HG02852 (cell line): ENCODE results near the gene C5.

Experiments used
- ATAC-seq: cut with Tn5 transposase; IDR thresholded peaks from one replicate; pipeline ENCODE4 v1.9.1; 2021; ENCODE audit warnings: mild to moderate bottlenecking, moderate library complexity; ENCODE audit not compliant: unreplicated experiment

C5 gene

GRCh38 chr9:120944434-120944843 is 105.6 kb downstream of the C5 start:
- peak; percentile 98 for ATAC-seq

GRCh38 chr9:120942186-120943001 is 107.7 kb downstream of the C5 start:
- no peak for ATAC-seq

- no peak for ATAC-seq
Observed at GRCh38 chr9:120941046-120941770, 108.9 kb downstream of the C5 start.

- no peak for ATAC-seq
Observed at GRCh38 chr9:120940573-120940972, 109.5 kb downstream of the C5 start.

GRCh38 chr9:120938851-120939250 is 111.2 kb downstream of the C5 start:
- no peak for ATAC-seq

- ATAC-seq = no peak
Observed at GRCh38 chr9:120937596-120937995, 112.5 kb downstream of the C5 start.

GRCh38 chr9:120937127-120937526 is 112.9 kb downstream of the C5 start:
- ATAC-seq = no peak

GRCh38 chr9:120936764-120937122 is 113.3 kb downstream of the C5 start:
- ATAC-seq = no peak

- peak; percentile 39 for ATAC-seq
Observed at GRCh38 chr9:120936011-120936763, 113.9 kb downstream of the C5 start.

GRCh38 chr9:120935383-120935857 is 114.7 kb downstream of the C5 start:
- ATAC-seq = no peak

- no peak for ATAC-seq
Observed at GRCh38 chr9:120934281-120934680, 115.8 kb downstream of the C5 start.

GRCh38 chr9:120933310-120934055 is 116.6 kb downstream of the C5 start:
- no peak for ATAC-seq

GRCh38 chr9:120932086-120932823 is 117.8 kb downstream of the C5 start:
- ATAC-seq = peak; percentile 1

- ATAC-seq = peak; percentile 57
Observed at GRCh38 chr9:120931231-120932085, 118.6 kb downstream of the C5 start.

GRCh38 chr9:120929229-120929791 is 120.8 kb downstream of the C5 start:
- ATAC-seq = no peak

GRCh38 chr9:120928483-120929228 is 121.4 kb downstream of the C5 start:
- peak; percentile 31 for ATAC-seq

- no peak for ATAC-seq
Observed at GRCh38 chr9:120928015-120928482, 122.0 kb downstream of the C5 start.
